Kidney (tissue), 14 donors: ENCODE measurements around the gene RBM19. TPM values are rescaled to one million over a fixed set of nuclear protein-coding genes. Genes with fewer than 3 reads are reported as not detected.

Experiments used
- DNase-seq, 5 donors: peaks; one replicate each; pipeline ENCODE4 v3.0.0-alpha.2; 2013 to 2020
- FAIRE-seq: peaks from 2 replicates; lab custom pipeline; 2012; peaks lifted over from hg19 to GRCh38; lab: Jason Lieb, UNC
- H3K27ac ChIP-seq, 2 donors: one replicate each; pipeline ENCODE4 v1.7.0; 2013; ENCODE audit warnings: low read depth in 2 of 2, low read length in 2 of 2, inconsistent platforms in 1 of 2
- H3K27me3 ChIP-seq: one replicate; pipeline ENCODE4 v1.7.1; 2013; ENCODE audit warnings: low read length, inconsistent platforms; ENCODE audit not compliant: control insufficient read depth, insufficient read depth
- H3K36me3 ChIP-seq, 3 donors: one replicate each; pipeline versions ENCODE4 v1.7.0 to v1.7.1; 2013; ENCODE audit warnings: low read length in 3 of 3, control low read depth in 1 of 3, inconsistent platforms in 1 of 3; ENCODE audit not compliant: insufficient read depth in 3 of 3, control insufficient read depth in 2 of 3
- H3K4me1 ChIP-seq, 3 donors: one replicate each; pipeline versions ENCODE4 v1.7.0 to v1.7.1; 2013; ENCODE audit warnings: low read length in 3 of 3, inconsistent platforms in 1 of 3, low read depth in 1 of 3; ENCODE audit not compliant: control insufficient read depth in 2 of 3, insufficient read depth in 2 of 3
- H3K4me3 ChIP-seq, 3 donors: one replicate each; pipeline versions ENCODE4 v1.7.0 to v1.8.1; 2013; ENCODE audit warnings: low read length in 3 of 3, control low read depth in 1 of 3, inconsistent platforms in 1 of 3
- H3K9ac ChIP-seq, 3 donors: one replicate each; pipeline versions ENCODE4 v1.7.0 to v1.7.1; 2013; ENCODE audit warnings: low read length in 3 of 3, control low read depth in 1 of 3, inconsistent platforms in 1 of 3
- H3K9me3 ChIP-seq, 3 donors: one replicate each; pipeline versions ENCODE4 v1.7.0 to v1.7.1; 2013; ENCODE audit warnings: low read length in 3 of 3, control low read depth in 1 of 3, inconsistent platforms in 1 of 3; ENCODE audit not compliant: control insufficient read depth in 2 of 3, insufficient read depth in 1 of 3
- CTCF ChIP-seq: IDR thresholded peaks from 3 replicates; pipeline ENCODE4 v1.5.1; 2012; ENCODE audit warnings: mild to moderate bottlenecking, moderate library complexity, borderline replicate concordance; ENCODE audit not compliant: insufficient read depth; ENCODE audit errors: extremely low read depth
- intact Hi-C: fragments of 100-400 bp; cut with DNase I; formaldehyde crosslinking; loops from one replicate; pipeline ENCODE4 v1.11.1; 2022
- polyA plus RNA-seq: library from polyadenylated mRNA; stranded (reverse); fragments of 350-450 nt; fragmentation: Illumina TruSeq; extraction: RNeasy Lipid Tissue Mini Kit (QIAGEN cat#74804); gene quantifications from one replicate; pipeline ENCODE4 v1.2.3, GENCODE V29; 2014; ENCODE audit warnings: low read depth, low replicate concordance; ENCODE audit not compliant: insufficient read depth
- total RNA-seq: library from RNA; stranded (reverse); fragmentation: NEBNext Ultra II Directional; extraction: Animal tissue kit (Norgen Biotek cat#: 25700); gene quantifications from one replicate; pipeline ENCODE4 v1.2.1, GENCODE V29; 2021
- donor health status: control.
- donor health status: control.
- donor health status: control.
- donor health status: control.
- donor health status: control.
- donor health status: DM: yes; HTN: yes; CAD: no.
- donor health status: Normal renal cell carcinoma (clear cell type).

The RBM19 gene
- total and polyA plus RNA-seq, 2 donors from 2014 or later, result 12.3 to 34.7 TPM

- peaks cover 0 to 3% (median 0%) of the 10 kb centered on the region in 3 donors for H3K36me3 ChIP-seq
- no peak for TF ChIP-seq CTCF
These were observed 147.8 kb downstream of the RBM19 start for GRCh38 chr12:113818283-113818682.

GRCh38 chr12:113816866-113817265, 149.3 kb downstream of the RBM19 start:
- TF ChIP-seq CTCF, result no peak
- Histone ChIP-seq H3K27ac (no peak overlapping the region), H3K27me3 (no peaks in the 10 kb centered on the region), H3K4me1 (no peaks in the 10 kb centered on the region), H3K4me3 (no peak overlapping the region), H3K9ac (no peak overlapping the region), H3K9me3 (no peaks in the 10 kb centered on the region), H3K36me3 (peaks cover 0 to 3% (median 0%) of the 10 kb centered on the region in 3 donors)
- intact Hi-C loops, result no loop called here
- DNase-seq, result no peak
- FAIRE-seq, result no peak

More at GRCh38 chr12:113818283-113818682, 147.8 kb downstream of the RBM19 start:
- H3K4me1 ChIP-seq, result no peaks in the 10 kb centered on the region
- FAIRE-seq, result no peak
- intact Hi-C loops, result no loop called here
- H3K27me3 ChIP-seq, result no peaks in the 10 kb centered on the region
- no peak overlapping the region for H3K9ac ChIP-seq
- no peak for DNase-seq
- no peak overlapping the region for H3K27ac ChIP-seq
- H3K9me3 ChIP-seq, result no peaks in the 10 kb centered on the region
- no peak overlapping the region for H3K4me3 ChIP-seq

GRCh38 chr12:113815031-113815430, 151.1 kb downstream of the RBM19 start:
- intact Hi-C loops, result no loop called here

More at GRCh38 chr12:113815031-113815430, 151.1 kb downstream of the RBM19 start:
- H3K36me3 ChIP-seq, result no peaks in the 10 kb centered on the region
- H3K4me1 ChIP-seq, result no peaks in the 10 kb centered on the region
- H3K9ac ChIP-seq, result no peak overlapping the region
- DNase-seq (no peak), FAIRE-seq (no peak)
- peaks cover 0 to 4% (median 0%) of the 10 kb centered on the region in 3 donors for H3K9me3 ChIP-seq
- no peak overlapping the region for H3K27ac ChIP-seq
- H3K4me3 ChIP-seq, result no peak overlapping the region
- no peak for TF ChIP-seq CTCF
- no peaks in the 10 kb centered on the region for H3K27me3 ChIP-seq
